Ishikawa (cell line): ENCODE measurements around the gene SNF8.

Source experiments
- EGR1 ChIP-seq: IDR thresholded peaks from 2 replicates; pipeline ENCODE4 v1.6.1; 2012
- NFIC ChIP-seq: IDR thresholded peaks from 2 replicates; pipeline ENCODE4 v1.6.1; 2012
- TAF1 ChIP-seq: IDR thresholded peaks from 2 replicates; pipeline ENCODE4 v1.6.1; 2012; ENCODE audit warnings: low read depth, mild to moderate bottlenecking
- USF1 ChIP-seq: IDR thresholded peaks from 2 replicates; pipeline ENCODE4 v1.6.1; 2012
- TF ChIP-seq, protein P1 (sequence below): IDR thresholded peaks from 2 replicates; pipeline ENCODE4 v1.6.1; 2012; ENCODE audit warnings: low read depth, mild to moderate bottlenecking

GRCh38 chr17:48951572-48951971 is 6.9 kb upstream of the SNF8 start:
- TF ChIP-seq TAF1 (no peak), EGR1 (no peak), NFIC (no peak), USF1 (no peak)
- TF ChIP-seq, protein P1, sequence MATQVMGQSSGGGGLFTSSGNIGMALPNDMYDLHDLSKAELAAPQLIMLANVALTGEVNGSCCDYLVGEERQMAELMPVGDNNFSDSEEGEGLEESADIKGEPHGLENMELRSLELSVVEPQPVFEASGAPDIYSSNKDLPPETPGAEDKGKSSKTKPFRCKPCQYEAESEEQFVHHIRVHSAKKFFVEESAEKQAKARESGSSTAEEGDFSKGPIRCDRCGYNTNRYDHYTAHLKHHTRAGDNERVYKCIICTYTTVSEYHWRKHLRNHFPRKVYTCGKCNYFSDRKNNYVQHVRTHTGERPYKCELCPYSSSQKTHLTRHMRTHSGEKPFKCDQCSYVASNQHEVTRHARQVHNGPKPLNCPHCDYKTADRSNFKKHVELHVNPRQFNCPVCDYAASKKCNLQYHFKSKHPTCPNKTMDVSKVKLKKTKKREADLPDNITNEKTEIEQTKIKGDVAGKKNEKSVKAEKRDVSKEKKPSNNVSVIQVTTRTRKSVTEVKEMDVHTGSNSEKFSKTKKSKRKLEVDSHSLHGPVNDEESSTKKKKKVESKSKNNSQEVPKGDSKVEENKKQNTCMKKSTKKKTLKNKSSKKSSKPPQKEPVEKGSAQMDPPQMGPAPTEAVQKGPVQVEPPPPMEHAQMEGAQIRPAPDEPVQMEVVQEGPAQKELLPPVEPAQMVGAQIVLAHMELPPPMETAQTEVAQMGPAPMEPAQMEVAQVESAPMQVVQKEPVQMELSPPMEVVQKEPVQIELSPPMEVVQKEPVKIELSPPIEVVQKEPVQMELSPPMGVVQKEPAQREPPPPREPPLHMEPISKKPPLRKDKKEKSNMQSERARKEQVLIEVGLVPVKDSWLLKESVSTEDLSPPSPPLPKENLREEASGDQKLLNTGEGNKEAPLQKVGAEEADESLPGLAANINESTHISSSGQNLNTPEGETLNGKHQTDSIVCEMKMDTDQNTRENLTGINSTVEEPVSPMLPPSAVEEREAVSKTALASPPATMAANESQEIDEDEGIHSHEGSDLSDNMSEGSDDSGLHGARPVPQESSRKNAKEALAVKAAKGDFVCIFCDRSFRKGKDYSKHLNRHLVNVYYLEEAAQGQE, result no peak
